HepG2 (cell line): Measurements from ENCODE around the gene GDF9. TPM values are rescaled to one million over a fixed set of nuclear protein-coding genes. Genes with fewer than 3 reads are reported as not detected.

Experiments used
- BRD4 ChIP-seq: sonication (generic); formaldehyde crosslinking; IDR thresholded peaks from 2 replicates; pipeline ENCODE4 v1.4.0; 2020; ENCODE audit warnings: missing genetic modification reagents
- CREM ChIP-seq, 2 experiments: sonication (generic) in 1 of 2; formaldehyde crosslinking in 1 of 2; IDR thresholded peaks; 2 replicates each; pipeline versions ENCODE4 v1.4.0 to v1.6.1; 2016 to 2020; ENCODE audit warnings: antibody characterized with exemption in 1 of 2, mild to moderate bottlenecking in 1 of 2, missing genetic modification reagents in 1 of 2
- DPF2 ChIP-seq: sonication (generic); formaldehyde crosslinking; IDR thresholded peaks from 2 replicates; pipeline ENCODE4 v1.4.0; 2020; ENCODE audit warnings: mild to moderate bottlenecking, low read depth, missing genetic modification reagents, borderline replicate concordance
- HNF4A ChIP-seq: sonication (generic); formaldehyde crosslinking; IDR thresholded peaks from 2 replicates; pipeline ENCODE4 v1.4.0; 2020; ENCODE audit warnings: missing genetic modification reagents
- HNF4G ChIP-seq, 2 experiments: sonication (generic) in 1 of 2; formaldehyde crosslinking in 1 of 2; IDR thresholded peaks; 2 replicates each; pipeline versions ENCODE4 v1.4.0 to v1.6.1; 2011 to 2020; ENCODE audit warnings: borderline replicate concordance in 2 of 2, low read depth in 2 of 2, mild to moderate bottlenecking in 2 of 2, low read length in 1 of 2, missing genetic modification reagents in 1 of 2, moderate library complexity in 1 of 2
- JUND ChIP-seq: sonication (generic); formaldehyde crosslinking; IDR thresholded peaks from 2 replicates; pipeline ENCODE4 v1.8.0; 2022; ENCODE audit warnings: mild to moderate bottlenecking, missing genetic modification reagents
- KLF6 ChIP-seq: IDR thresholded peaks from 2 replicates; pipeline ENCODE4 v1.8.0; 2016; ENCODE audit warnings: missing biosample characterization, missing genetic modification reagents
- MATR3 ChIP-seq: sonication (generic); formaldehyde crosslinking; IDR thresholded peaks from 2 replicates; pipeline ENCODE4 v1.4.0; 2020; ENCODE audit warnings: missing genetic modification reagents
- MTF2 ChIP-seq: sonication (generic); formaldehyde crosslinking; IDR thresholded peaks from 2 replicates; pipeline ENCODE4 v1.5.0; 2020; ENCODE audit warnings: missing genetic modification reagents, borderline replicate concordance
- NCOA2 ChIP-seq: sonication (generic); formaldehyde crosslinking; IDR thresholded peaks from 2 replicates; pipeline ENCODE4 v1.8.0; 2022; ENCODE audit warnings: inconsistent platforms
- POGK ChIP-seq: sonication (generic); formaldehyde crosslinking; conservative IDR thresholded peaks from 2 replicates; pipeline ENCODE4 v1.8.0; 2022; ENCODE audit warnings: mild to moderate bottlenecking, moderate library complexity, missing genetic modification reagents
- PRDM15 ChIP-seq: sonication (generic); formaldehyde crosslinking; IDR thresholded peaks from 2 replicates; pipeline ENCODE4 v1.4.0; 2020; ENCODE audit warnings: missing genetic modification reagents
- RCOR2 ChIP-seq: IDR thresholded peaks from 2 replicates; pipeline ENCODE4 v1.6.1; 2016; ENCODE audit warnings: missing biosample characterization, missing genetic modification reagents
- REPIN1 ChIP-seq: sonication (generic); formaldehyde crosslinking; IDR thresholded peaks from 2 replicates; pipeline ENCODE4 v1.8.0; 2022; ENCODE audit warnings: missing genetic modification reagents, low read depth, mild to moderate bottlenecking, borderline replicate concordance
- RFX3 ChIP-seq: IDR thresholded peaks from 2 replicates; pipeline ENCODE4 v1.6.1; 2016; ENCODE audit warnings: missing biosample characterization, missing genetic modification reagents
- SNAPC5 ChIP-seq: sonication (generic); formaldehyde crosslinking; IDR thresholded peaks from 2 replicates; pipeline ENCODE4 v1.8.1; 2023; ENCODE audit warnings: mild to moderate bottlenecking, missing genetic modification reagents, borderline replicate concordance
- SP140L ChIP-seq: sonication (generic); formaldehyde crosslinking; IDR thresholded peaks from 2 replicates; pipeline ENCODE4 v1.4.0; 2020; ENCODE audit warnings: missing genetic modification reagents, borderline replicate concordance
- ZBTB44 ChIP-seq: sonication (generic); formaldehyde crosslinking; IDR thresholded peaks from 2 replicates; pipeline ENCODE4 v1.4.0; 2020; ENCODE audit warnings: missing genetic modification reagents
- ZNF274 ChIP-seq: sonication (generic); formaldehyde crosslinking; IDR thresholded peaks from 2 replicates; pipeline ENCODE4 v1.5.1; 2020; ENCODE audit warnings: mild to moderate bottlenecking, missing genetic modification reagents
- ZNF713 ChIP-seq: sonication (generic); formaldehyde crosslinking; IDR thresholded peaks from 2 replicates; pipeline ENCODE4 v1.4.0; 2020; ENCODE audit warnings: mild to moderate bottlenecking, missing genetic modification reagents
- ZNF768 ChIP-seq: sonication (generic); formaldehyde crosslinking; IDR thresholded peaks from 2 replicates; pipeline ENCODE4 v1.4.0; 2020; ENCODE audit warnings: missing genetic modification reagents
- ZNF850 ChIP-seq: sonication (generic); formaldehyde crosslinking; conservative IDR thresholded peaks from 2 replicates; pipeline ENCODE4 v1.9.0; 2021; ENCODE audit warnings: mild to moderate bottlenecking, missing genetic modification reagents
- ZSCAN20 ChIP-seq: sonication (generic); formaldehyde crosslinking; IDR thresholded peaks from 2 replicates; pipeline ENCODE4 v1.4.0; 2020; ENCODE audit warnings: missing genetic modification reagents, mild to moderate bottlenecking, borderline replicate concordance
- ZSCAN29 ChIP-seq: sonication (generic); formaldehyde crosslinking; conservative IDR thresholded peaks from 2 replicates; pipeline ENCODE4 v1.4.0; 2020; ENCODE audit warnings: mild to moderate bottlenecking, missing genetic modification reagents
- polyA plus RNA-seq, 8 experiments: library from polyadenylated mRNA; depleted of rRNA in 3 of 8; stranded (reverse) in 7 of 8; unstranded in 1 of 8; fragments of >200 nt; fragmentation: Illumina TruSeq in 4 of 8; extraction: Trizol in 4 of 8; gene quantifications; 2 replicates each; pipeline versions ENCODE4 v1.2.1 to v1.2.3, GENCODE V29; 2011 to 2016; ENCODE audit warnings: low read depth in 4 of 8, missing spikeins in 1 of 8, mixed read lengths in 1 of 8; ENCODE audit not compliant: insufficient read depth in 1 of 8
- total RNA-seq, 5 experiments: library from RNA; depleted of rRNA; stranded (reverse); fragments of >200 nt; fragmentation: Illumina TruSeq; extraction: Trizol; gene quantifications; 2 replicates each; pipeline ENCODE4 v1.2.3, GENCODE V29; 2016; ENCODE audit warnings: low read depth in 1 of 5

Gene GDF9
- total and polyA plus RNA-seq, 2 of the 13 experiments (the other 11 are each of a cell fraction or from before 2014, with no cell fraction given), result 0.33 to 0.38 TPM

GRCh38 chr5:132849347-132849746 is 16.9 kb downstream of the GDF9 start (continued):
- TF ChIP-seq HNF4G (IDR thresholded peaks at IDR 0.05; ENCODE audit: borderline replicate concordance, low read depth, low read length) (peak; percentile 41; the same call in 1 of the 2 replicates), HNF4G (CRISPR knock-in tag; IDR thresholded peaks at IDR 0.05; ENCODE audit: borderline replicate concordance, low read depth) (no peak), SP140L (CRISPR knock-in tag) (no peak), ZBTB44 (CRISPR knock-in tag) (no peak), NCOA2 (CRISPR knock-in tag) (peak; percentile 85), ZSCAN29 (no peak), ZNF713 (CRISPR knock-in tag) (no peak), MTF2 (CRISPR knock-in tag) (no peak), ZSCAN20 (CRISPR knock-in tag) (no peak), ZNF768 (no peak), ZNF274 (CRISPR knock-in tag) (no peak), RFX3 (CRISPR knock-in tag) (no peak), ZNF850 (CRISPR knock-in tag) (no peak), MATR3 (CRISPR knock-in tag) (no peak), BRD4 (CRISPR knock-in tag) (no peak), REPIN1 (no peak), JUND (CRISPR knock-in tag) (no peak), RCOR2 (CRISPR knock-in tag) (0 out of 2 replicates have a peak, but pooled peaks have one; percentile 15), PRDM15 (CRISPR knock-in tag) (no peak), DPF2 (CRISPR knock-in tag) (no peak), SNAPC5 (CRISPR knock-in tag) (no peak), POGK (CRISPR knock-in tag) (no peak), CREM (IDR thresholded peaks at IDR 0.05) (peak; percentile 48; the same call in 1 of the 2 replicates), CREM (CRISPR knock-in tag; IDR thresholded peaks at IDR 0.05) (no peak), KLF6 (CRISPR knock-in tag) (no peak), HNF4A (peak; percentile 71)
